KMS-11 (cell line): ENCODE data around the gene ITSN1.

Experiments used
- H2AFZ ChIP-seq: fragments of 200-600 bp; sonication (generic); 2 replicates; pipeline ENCODE4 v1.6.1; 2016; ENCODE audit warnings: antibody characterized with exemption, mixed run types, low read depth
- H3K27ac ChIP-seq: fragments of 200-600 bp; sonication (generic); 2 replicates; pipeline ENCODE4 v1.6.1; 2016; ENCODE audit warnings: mild to moderate bottlenecking, mixed run types
- H3K27me3 ChIP-seq: fragments of 200-600 bp; sonication (generic); 2 replicates; pipeline ENCODE4 v1.6.1; 2017; ENCODE audit warnings: mild to moderate bottlenecking, low read depth, mixed run types, moderate library complexity; ENCODE audit not compliant: insufficient read depth
- H3K36me3 ChIP-seq: fragments of 200-600 bp; sonication (generic); 2 replicates; pipeline ENCODE4 v1.6.1; 2017; ENCODE audit warnings: mild to moderate bottlenecking, mixed run types; ENCODE audit not compliant: insufficient read depth
- H3K4me1 ChIP-seq: fragments of 200-600 bp; sonication (generic); 2 replicates; pipeline ENCODE4 v1.6.1; 2016; ENCODE audit warnings: mild to moderate bottlenecking, low read depth, mixed run types; ENCODE audit not compliant: poor library complexity, severe bottlenecking
- H3K4me2 ChIP-seq: fragments of 200-600 bp; sonication (generic); 2 replicates; pipeline ENCODE4 v1.7.0; 2016; ENCODE audit warnings: mild to moderate bottlenecking, mixed run types
- H3K4me3 ChIP-seq: fragments of 200-600 bp; sonication (generic); IDR thresholded peaks from 2 replicates; pipeline ENCODE4 v1.6.1; 2017; ENCODE audit warnings: low read depth, low read length, mixed read lengths; ENCODE audit not compliant: insufficient read depth
- H3K79me2 ChIP-seq: fragments of 200-600 bp; sonication (generic); 2 replicates; pipeline ENCODE4 v1.6.1; 2016; ENCODE audit warnings: low read depth, mixed run types; ENCODE audit not compliant: insufficient read depth
- H3K9ac ChIP-seq: fragments of 200-600 bp; sonication (generic); 2 replicates; pipeline ENCODE4 v1.6.1; 2016; ENCODE audit warnings: mild to moderate bottlenecking, mixed run types
- H4K20me1 ChIP-seq: fragments of 200-600 bp; sonication (generic); 2 replicates; pipeline ENCODE4 v1.6.1; 2016; ENCODE audit warnings: mild to moderate bottlenecking, mixed run types; ENCODE audit not compliant: insufficient read depth
- TF ChIP-seq, protein P1 (sequence below): fragments of 200-600 bp; sonication (generic); conservative IDR thresholded peaks from 2 replicates; pipeline ENCODE4 v1.6.1; 2017; ENCODE audit warnings: low read depth, mild to moderate bottlenecking, antibody characterized with exemption, low read length, moderate library complexity, mixed read lengths

The ITSN1 gene

GRCh38 chr21:33942426-33942825, 300.1 kb downstream of the ITSN1 start:
- Histone ChIP-seq H3K79me2 (no peaks in the 10 kb centered on the region), H3K27me3 (no peaks in the 10 kb centered on the region), H3K36me3 (no peaks in the 10 kb centered on the region), H2AFZ (no peak overlapping the region), H3K9ac (no peak overlapping the region), H3K4me3 (no peak overlapping the region), H4K20me1 (no peaks in the 10 kb centered on the region), H3K4me2 (no peak overlapping the region), H3K27ac (no peak overlapping the region), H3K4me1 (peaks cover 6% of the 10 kb centered on the region)
- TF ChIP-seq, protein P1, sequence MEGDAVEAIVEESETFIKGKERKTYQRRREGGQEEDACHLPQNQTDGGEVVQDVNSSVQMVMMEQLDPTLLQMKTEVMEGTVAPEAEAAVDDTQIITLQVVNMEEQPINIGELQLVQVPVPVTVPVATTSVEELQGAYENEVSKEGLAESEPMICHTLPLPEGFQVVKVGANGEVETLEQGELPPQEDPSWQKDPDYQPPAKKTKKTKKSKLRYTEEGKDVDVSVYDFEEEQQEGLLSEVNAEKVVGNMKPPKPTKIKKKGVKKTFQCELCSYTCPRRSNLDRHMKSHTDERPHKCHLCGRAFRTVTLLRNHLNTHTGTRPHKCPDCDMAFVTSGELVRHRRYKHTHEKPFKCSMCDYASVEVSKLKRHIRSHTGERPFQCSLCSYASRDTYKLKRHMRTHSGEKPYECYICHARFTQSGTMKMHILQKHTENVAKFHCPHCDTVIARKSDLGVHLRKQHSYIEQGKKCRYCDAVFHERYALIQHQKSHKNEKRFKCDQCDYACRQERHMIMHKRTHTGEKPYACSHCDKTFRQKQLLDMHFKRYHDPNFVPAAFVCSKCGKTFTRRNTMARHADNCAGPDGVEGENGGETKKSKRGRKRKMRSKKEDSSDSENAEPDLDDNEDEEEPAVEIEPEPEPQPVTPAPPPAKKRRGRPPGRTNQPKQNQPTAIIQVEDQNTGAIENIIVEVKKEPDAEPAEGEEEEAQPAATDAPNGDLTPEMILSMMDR = no peak

- no peaks in the 10 kb centered on the region for H3K79me2 ChIP-seq
- H3K4me2 ChIP-seq = no peak overlapping the region
- TF ChIP-seq, protein P1 = no peak
- no peaks in the 10 kb centered on the region for H4K20me1 ChIP-seq
- no peak overlapping the region for H2AFZ ChIP-seq
- H3K9ac ChIP-seq = no peak overlapping the region
- H3K36me3 ChIP-seq = no peaks in the 10 kb centered on the region
- H3K4me3 ChIP-seq = no peak overlapping the region
- H3K4me1 ChIP-seq = peaks cover 15% of the 10 kb centered on the region
- no peaks in the 10 kb centered on the region for H3K27me3 ChIP-seq
- no peak overlapping the region for H3K27ac ChIP-seq
Observed at GRCh38 chr21:33943293-33943692, 301.0 kb downstream of the ITSN1 start.

DNA sequence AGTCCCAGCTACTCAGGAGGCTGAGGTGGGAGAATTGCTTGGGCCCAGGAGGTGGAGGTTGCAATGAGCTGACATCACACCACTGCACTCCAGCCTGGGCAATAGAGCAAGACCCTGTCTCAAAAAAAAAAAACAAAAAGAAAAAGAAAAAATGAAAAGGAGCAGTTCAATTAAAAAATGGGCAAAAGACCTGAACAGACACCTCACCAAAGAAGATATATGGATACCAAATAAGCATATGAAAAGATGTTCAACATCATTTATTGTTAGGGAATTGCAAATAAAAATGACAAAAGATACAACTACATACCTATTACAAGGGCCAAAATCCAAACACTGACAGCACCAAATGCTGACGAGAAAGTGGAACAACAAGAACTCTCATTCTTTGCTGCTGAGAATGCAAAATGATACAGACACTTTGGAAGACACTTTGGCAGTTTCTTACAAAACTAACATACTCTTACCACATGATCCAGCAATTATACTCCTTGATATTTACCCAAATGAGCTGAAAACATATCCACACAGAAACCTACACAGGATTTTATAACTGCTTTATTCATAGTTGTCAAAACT, 302.0 kb downstream of the ITSN1 start:
- no peaks in the 10 kb centered on the region for H3K27me3 ChIP-seq
- no peak overlapping the region for H3K27ac ChIP-seq
- H3K4me3 ChIP-seq = no peak overlapping the region
- H3K79me2 ChIP-seq = no peaks in the 10 kb centered on the region
- TF ChIP-seq, protein P1 = no peak
- peaks cover 21% of the 10 kb centered on the region for H3K4me1 ChIP-seq
- H3K36me3 ChIP-seq = no peaks in the 10 kb centered on the region
- no peak overlapping the region for H2AFZ ChIP-seq
- no peak overlapping the region for H3K9ac ChIP-seq
- H3K4me2 ChIP-seq = no peak overlapping the region
- H4K20me1 ChIP-seq = no peaks in the 10 kb centered on the region

DNA sequence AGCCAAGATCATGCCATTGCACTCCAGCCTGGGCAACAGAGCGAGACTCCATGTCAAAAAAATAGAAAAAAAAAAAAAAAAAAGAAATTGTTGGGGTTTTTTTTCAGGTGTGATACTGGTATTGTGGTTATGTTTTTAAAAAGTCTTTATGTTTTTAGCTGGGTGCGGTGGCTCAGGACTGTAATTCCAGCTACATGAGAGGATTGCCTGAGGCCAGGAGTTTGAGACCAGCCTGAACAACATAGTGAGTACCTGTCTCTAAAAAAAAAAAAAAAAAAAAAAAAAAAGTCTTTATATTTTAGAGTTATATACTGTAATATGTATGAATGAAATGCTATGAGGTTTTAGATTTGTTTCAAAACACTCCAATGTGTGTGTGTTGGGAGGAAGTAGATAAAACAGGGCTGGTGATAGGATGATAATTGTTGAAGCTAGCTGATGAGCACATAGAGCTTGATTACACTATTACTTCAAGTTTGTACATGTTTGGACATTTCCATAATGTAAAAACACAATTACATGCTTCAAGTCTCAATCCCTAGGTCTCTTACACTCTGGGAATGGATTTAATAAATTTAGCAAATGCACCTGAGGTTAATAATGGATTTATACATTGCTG, 303.5 kb downstream of the ITSN1 start:
- Histone ChIP-seq H3K4me3 (no peak overlapping the region), H3K27me3 (no peaks in the 10 kb centered on the region), H3K4me1 (peaks cover 21% of the 10 kb centered on the region), H4K20me1 (no peaks in the 10 kb centered on the region), H3K9ac (no peak overlapping the region), H3K27ac (no peak overlapping the region), H3K4me2 (no peak overlapping the region), H2AFZ (no peak overlapping the region), H3K36me3 (no peaks in the 10 kb centered on the region), H3K79me2 (no peaks in the 10 kb centered on the region)
- TF ChIP-seq, protein P1 = no peak
